Measurements from ENCODE around the gene MISP3.

MISP3 gene

GRCh38 chr19:14112809-14113385, 40.3 kb downstream of the MISP3 start:
- H3K36me3 ChIP-seq (ENCODE audit: control insufficient read depth, low read depth, low read length) = no peaks in the 10 kb centered on the region
- peaks cover 11% of the 10 kb centered on the region for H3K4me1 ChIP-seq (ENCODE audit: control insufficient read depth, low read depth, low read length)
- H3K27me3 ChIP-seq (ENCODE audit: control insufficient read depth, insufficient read depth, low read length) = no peaks in the 10 kb centered on the region
- H3K27ac ChIP-seq (ENCODE audit: low read length) = no peak overlapping the region
- H3K9ac ChIP-seq (ENCODE audit: low read length) = no peak overlapping the region
- H3K4me3 ChIP-seq (ENCODE audit: low read length) = no peak overlapping the region
- H3K9me3 ChIP-seq (ENCODE audit: control insufficient read depth, low read depth, low read length) = no peaks in the 10 kb centered on the region

- Histone ChIP-seq H3K27me3 (ENCODE audit: control insufficient read depth, insufficient read depth, low read length) (no peaks in the 10 kb centered on the region), H3K9me3 (ENCODE audit: control insufficient read depth, low read depth, low read length) (no peaks in the 10 kb centered on the region), H3K9ac (ENCODE audit: low read length) (no peak overlapping the region), H3K4me3 (ENCODE audit: low read length) (no peak overlapping the region), H3K27ac (ENCODE audit: low read length) (no peak overlapping the region), H3K4me1 (ENCODE audit: control insufficient read depth, low read depth, low read length) (peaks cover 16% of the 10 kb centered on the region), H3K36me3 (ENCODE audit: control insufficient read depth, low read depth, low read length) (no peaks in the 10 kb centered on the region)
Measured at GRCh38 chr19:14113762-14114414, 41.3 kb downstream of the MISP3 start.

GRCh38 chr19:14114439-14114838, 41.9 kb downstream of the MISP3 start:
- H3K27ac ChIP-seq (ENCODE audit: low read length) = no peak overlapping the region
- no peaks in the 10 kb centered on the region for H3K36me3 ChIP-seq (ENCODE audit: control insufficient read depth, low read depth, low read length)
- H3K9me3 ChIP-seq (ENCODE audit: control insufficient read depth, low read depth, low read length) = no peaks in the 10 kb centered on the region
- H3K9ac ChIP-seq (ENCODE audit: low read length) = no peak overlapping the region
- H3K4me3 ChIP-seq (ENCODE audit: low read length) = no peak overlapping the region
- no peaks in the 10 kb centered on the region for H3K27me3 ChIP-seq (ENCODE audit: control insufficient read depth, insufficient read depth, low read length)
- peaks cover 19% of the 10 kb centered on the region for H3K4me1 ChIP-seq (ENCODE audit: control insufficient read depth, low read depth, low read length)

- Histone ChIP-seq H3K9ac (ENCODE audit: low read length) (no peak overlapping the region), H3K4me1 (ENCODE audit: control insufficient read depth, low read depth, low read length) (peaks cover 19% of the 10 kb centered on the region), H3K9me3 (ENCODE audit: control insufficient read depth, low read depth, low read length) (no peaks in the 10 kb centered on the region)
Measured at GRCh38 chr19:14114854-14115253, 42.3 kb downstream of the MISP3 start.

GRCh38 chr19:14115756-14116155, 43.2 kb downstream of the MISP3 start:
- Histone ChIP-seq H3K4me1 (ENCODE audit: control insufficient read depth, low read depth, low read length) (peaks cover 19% of the 10 kb centered on the region), H3K9ac (ENCODE audit: low read length) (no peak overlapping the region), H3K27me3 (ENCODE audit: control insufficient read depth, insufficient read depth, low read length) (no peaks in the 10 kb centered on the region), H3K27ac (ENCODE audit: low read length) (no peak overlapping the region), H3K36me3 (ENCODE audit: control insufficient read depth, low read depth, low read length) (no peaks in the 10 kb centered on the region), H3K4me3 (ENCODE audit: low read length) (no peak overlapping the region), H3K9me3 (ENCODE audit: control insufficient read depth, low read depth, low read length) (no peaks in the 10 kb centered on the region)

More at GRCh38 chr19:14114854-14115253, 42.3 kb downstream of the MISP3 start:
- Histone ChIP-seq H3K4me3 (ENCODE audit: low read length) (no peak overlapping the region), H3K36me3 (ENCODE audit: control insufficient read depth, low read depth, low read length) (no peaks in the 10 kb centered on the region), H3K27ac (ENCODE audit: low read length) (no peak overlapping the region), H3K27me3 (ENCODE audit: control insufficient read depth, insufficient read depth, low read length) (no peaks in the 10 kb centered on the region)

GRCh38 chr19:14116525-14116917, 43.9 kb downstream of the MISP3 start:
- no peaks in the 10 kb centered on the region for H3K27me3 ChIP-seq (ENCODE audit: control insufficient read depth, insufficient read depth, low read length)
- H3K9ac ChIP-seq (ENCODE audit: low read length) = no peak overlapping the region
- H3K4me3 ChIP-seq (ENCODE audit: low read length) = peak overlapping the region; percentile 65
- no peaks in the 10 kb centered on the region for H3K9me3 ChIP-seq (ENCODE audit: control insufficient read depth, low read depth, low read length)
- H3K27ac ChIP-seq (ENCODE audit: low read length) = no peak overlapping the region
- H3K36me3 ChIP-seq (ENCODE audit: control insufficient read depth, low read depth, low read length) = no peaks in the 10 kb centered on the region
- peaks cover 19% of the 10 kb centered on the region for H3K4me1 ChIP-seq (ENCODE audit: control insufficient read depth, low read depth, low read length)

- no peak overlapping the region for H3K27ac ChIP-seq (ENCODE audit: low read length)
- peaks cover 19% of the 10 kb centered on the region for H3K4me1 ChIP-seq (ENCODE audit: control insufficient read depth, low read depth, low read length)
- H3K9me3 ChIP-seq (ENCODE audit: control insufficient read depth, low read depth, low read length) = no peaks in the 10 kb centered on the region
- H3K4me3 ChIP-seq (ENCODE audit: low read length) = peak overlapping the region; percentile 65
- no peaks in the 10 kb centered on the region for H3K36me3 ChIP-seq (ENCODE audit: control insufficient read depth, low read depth, low read length)
- H3K9ac ChIP-seq (ENCODE audit: low read length) = no peak overlapping the region
- no peaks in the 10 kb centered on the region for H3K27me3 ChIP-seq (ENCODE audit: control insufficient read depth, insufficient read depth, low read length)
Measured at GRCh38 chr19:14116918-14117578, 44.5 kb downstream of the MISP3 start.

GRCh38 chr19:14117668-14118164, 45.1 kb downstream of the MISP3 start, which contains the start of gene PRKACA:
TSS of gene PRKACA (minus strand) at chr19:14117762. CDS start at chr19:14117547, 215 bp downstream.
- Histone ChIP-seq H3K27ac (ENCODE audit: low read length) (no peak within 1 kb of the TSS), H3K9me3 (ENCODE audit: control insufficient read depth, low read depth, low read length) (no peaks in the 10 kb centered on the region), H3K4me1 (ENCODE audit: control insufficient read depth, low read depth, low read length) (peaks cover 14% of the 10 kb centered on the region), H3K9ac (ENCODE audit: low read length) (peak within 1 kb of the TSS; percentile 21), H3K36me3 (ENCODE audit: control insufficient read depth, low read depth, low read length) (no peaks in the 10 kb centered on the region), H3K4me3 (ENCODE audit: low read length) (peak within 1 kb of the TSS; percentile 65), H3K27me3 (ENCODE audit: control insufficient read depth, insufficient read depth, low read length) (no peaks in the 10 kb centered on the region)

- no peaks in the 10 kb centered on the region for H3K9me3 ChIP-seq (ENCODE audit: control insufficient read depth, low read depth, low read length)
- H3K4me3 ChIP-seq (ENCODE audit: low read length) = peak overlapping the region; percentile 53
- no peak overlapping the region for H3K27ac ChIP-seq (ENCODE audit: low read length)
- peak overlapping the region; percentile 21 for H3K9ac ChIP-seq (ENCODE audit: low read length)
- H3K4me1 ChIP-seq (ENCODE audit: control insufficient read depth, low read depth, low read length) = peaks cover 8% of the 10 kb centered on the region
- H3K27me3 ChIP-seq (ENCODE audit: control insufficient read depth, insufficient read depth, low read length) = no peaks in the 10 kb centered on the region
- no peaks in the 10 kb centered on the region for H3K36me3 ChIP-seq (ENCODE audit: control insufficient read depth, low read depth, low read length)
Measured at GRCh38 chr19:14118165-14119051, 45.8 kb downstream of the MISP3 start.

GRCh38 chr19:14119146-14119545, 46.6 kb downstream of the MISP3 start:
- Histone ChIP-seq H3K36me3 (ENCODE audit: control insufficient read depth, low read depth, low read length) (peaks cover under 1% of the 10 kb centered on the region), H3K9me3 (ENCODE audit: control insufficient read depth, low read depth, low read length) (no peaks in the 10 kb centered on the region), H3K4me3 (ENCODE audit: low read length) (peak overlapping the region; percentile 53), H3K4me1 (ENCODE audit: control insufficient read depth, low read depth, low read length) (peaks cover 8% of the 10 kb centered on the region), H3K27ac (ENCODE audit: low read length) (no peak overlapping the region), H3K27me3 (ENCODE audit: control insufficient read depth, insufficient read depth, low read length) (no peaks in the 10 kb centered on the region), H3K9ac (ENCODE audit: low read length) (no peak overlapping the region)
